ES-I3 (cell line): ENCODE data around the gene RC3H1.
"Not testable (repeated sequence)": the region's sequence is repeated elsewhere in the genome, so short reads cannot be mapped to it uniquely, and the experiment has no call there.

Experiments used
- H3K36me3 ChIP-seq: 2 replicates; pipeline ENCODE4 v1.6.1; 2013; ENCODE audit warnings: mild to moderate bottlenecking, low read length, control low read depth, moderate library complexity; ENCODE audit not compliant: insufficient read depth
- H3K4me1 ChIP-seq: 2 replicates; pipeline ENCODE4 v1.6.1; 2013; ENCODE audit warnings: mild to moderate bottlenecking, control low read depth, low read length; ENCODE audit not compliant: insufficient read depth
- H3K9ac ChIP-seq: 2 replicates; pipeline ENCODE4 v1.6.1; 2013; ENCODE audit warnings: low read depth, mild to moderate bottlenecking, low read length, moderate library complexity
- H3K9me3 ChIP-seq: 2 replicates; pipeline ENCODE4 v1.6.1; 2013; ENCODE audit warnings: mild to moderate bottlenecking, low read length, moderate library complexity; ENCODE audit not compliant: control insufficient read depth, insufficient read depth

The RC3H1 gene

GRCh38 chr1:173948594-173948993 is 73.6 kb downstream of the RC3H1 start:
- H3K36me3 ChIP-seq = peaks cover 14% of the 10 kb centered on the region
- no peaks in the 10 kb centered on the region for H3K4me1 ChIP-seq
- H3K9me3 ChIP-seq = no peaks in the 10 kb centered on the region
- H3K9ac ChIP-seq = no peak overlapping the region

GRCh38 chr1:173946380-173946921 is 75.7 kb downstream of the RC3H1 start:
- Histone ChIP-seq H3K4me1 (no peaks in the 10 kb centered on the region), H3K9me3 (no peaks in the 10 kb centered on the region), H3K36me3 (peaks cover 14% of the 10 kb centered on the region), H3K9ac (no peak overlapping the region)

- Histone ChIP-seq H3K4me1 (peaks cover 9% of the 10 kb centered on the region; the same call in 1 of the 2 replicates), H3K36me3 (peaks cover 8% of the 10 kb centered on the region), H3K9me3 (no peaks in the 10 kb centered on the region), H3K9ac (no peak overlapping the region)
Measured at GRCh38 chr1:173937062-173937461, 85.1 kb downstream of the RC3H1 start.

- no peak overlapping the region for H3K9ac ChIP-seq
- H3K36me3 ChIP-seq = peaks cover 8% of the 10 kb centered on the region
- peaks cover 9% of the 10 kb centered on the region; the same call in 1 of the 2 replicates for H3K4me1 ChIP-seq
- no peaks in the 10 kb centered on the region for H3K9me3 ChIP-seq
Measured at GRCh38 chr1:173934440-173934839, 87.7 kb downstream of the RC3H1 start.

GRCh38 chr1:173930541-173930940 is 91.6 kb downstream of the RC3H1 start:
- not testable (repeated sequence) for H3K9ac ChIP-seq, H3K36me3 ChIP-seq, H3K4me1 ChIP-seq, H3K9me3 ChIP-seq

- H3K4me1 ChIP-seq = no peaks in the 10 kb centered on the region
- H3K36me3 ChIP-seq = no peaks in the 10 kb centered on the region
- H3K9me3 ChIP-seq = no peaks in the 10 kb centered on the region
- no peak overlapping the region for H3K9ac ChIP-seq
Measured at GRCh38 chr1:173925306-173926242, 96.6 kb downstream of the RC3H1 start.

GRCh38 chr1:173920861-173921260 is 101.3 kb downstream of the RC3H1 start:
- Histone ChIP-seq H3K4me1 (no peaks in the 10 kb centered on the region), H3K9me3 (no peaks in the 10 kb centered on the region), H3K36me3 (no peaks in the 10 kb centered on the region), H3K9ac (no peak overlapping the region)

- Histone ChIP-seq H3K9me3 (no peaks in the 10 kb centered on the region), H3K36me3 (no peaks in the 10 kb centered on the region), H3K4me1 (no peaks in the 10 kb centered on the region), H3K9ac (no peak overlapping the region)
Measured at GRCh38 chr1:173917635-173918493, 104.3 kb downstream of the RC3H1 start.

- Histone ChIP-seq H3K9me3 (no peaks in the 10 kb centered on the region), H3K9ac (no peak within 1 kb of the TSS), H3K4me1 (no peaks in the 10 kb centered on the region), H3K36me3 (no peaks in the 10 kb centered on the region)
Measured at GRCh38 chr1:173917149-173917548, 105.0 kb downstream of the RC3H1 start, which contains the start of gene SERPINC1. Gene SERPINC1, minus strand, starts transcription at chr1:173917327. Its CDS starts 68 bp downstream, at chr1:173917259.

- H3K9me3 ChIP-seq = no peaks in the 10 kb centered on the region
- no peak overlapping the region for H3K9ac ChIP-seq
- no peaks in the 10 kb centered on the region for H3K4me1 ChIP-seq
- H3K36me3 ChIP-seq = no peaks in the 10 kb centered on the region
Measured at GRCh38 chr1:173916667-173917066, 105.5 kb downstream of the RC3H1 start.

GRCh38 chr1:173915596-173915995 is 106.6 kb downstream of the RC3H1 start:
- no peaks in the 10 kb centered on the region for H3K36me3 ChIP-seq
- no peak overlapping the region for H3K9ac ChIP-seq
- H3K9me3 ChIP-seq = no peaks in the 10 kb centered on the region
- no peaks in the 10 kb centered on the region for H3K4me1 ChIP-seq

- Histone ChIP-seq H3K4me1 (no peaks in the 10 kb centered on the region), H3K9me3 (no peaks in the 10 kb centered on the region), H3K36me3 (no peaks in the 10 kb centered on the region), H3K9ac (no peak overlapping the region)
Measured at GRCh38 chr1:173914366-173914871, 107.7 kb downstream of the RC3H1 start.

GRCh38 chr1:173913111-173913510 is 109.0 kb downstream of the RC3H1 start:
- no peak overlapping the region for H3K9ac ChIP-seq
- no peaks in the 10 kb centered on the region for H3K9me3 ChIP-seq
- no peaks in the 10 kb centered on the region for H3K4me1 ChIP-seq
- H3K36me3 ChIP-seq = no peaks in the 10 kb centered on the region

- H3K36me3 ChIP-seq = no peaks in the 10 kb centered on the region
- peaks cover 27% of the 10 kb centered on the region for H3K4me1 ChIP-seq
- no peak overlapping the region for H3K9ac ChIP-seq
- H3K9me3 ChIP-seq = no peaks in the 10 kb centered on the region
Measured at GRCh38 chr1:173903827-173904531, 118.2 kb downstream of the RC3H1 start.
